GM18951 (cell line): ENCODE results near the gene PXYLP1.

Experiments
- POLR2A ChIP-seq: IDR thresholded peaks from 4 replicates; pipeline ENCODE4 v1.6.1; 2011; ENCODE audit warnings: mild to moderate bottlenecking; ENCODE audit not compliant: insufficient read length, insufficient read depth; ENCODE audit errors: extremely low read depth
- in situ Hi-C: fragments of 300-500 bp; cut with MboI; formaldehyde crosslinking; loops from one replicate; pipeline ENCODE4 v1.12.0; 2022; ENCODE audit warnings: low sequenced_read_pairs, mixed read lengths, inconsistent platforms; ENCODE audit not compliant: unreplicated experiment

Gene PXYLP1

DNA sequence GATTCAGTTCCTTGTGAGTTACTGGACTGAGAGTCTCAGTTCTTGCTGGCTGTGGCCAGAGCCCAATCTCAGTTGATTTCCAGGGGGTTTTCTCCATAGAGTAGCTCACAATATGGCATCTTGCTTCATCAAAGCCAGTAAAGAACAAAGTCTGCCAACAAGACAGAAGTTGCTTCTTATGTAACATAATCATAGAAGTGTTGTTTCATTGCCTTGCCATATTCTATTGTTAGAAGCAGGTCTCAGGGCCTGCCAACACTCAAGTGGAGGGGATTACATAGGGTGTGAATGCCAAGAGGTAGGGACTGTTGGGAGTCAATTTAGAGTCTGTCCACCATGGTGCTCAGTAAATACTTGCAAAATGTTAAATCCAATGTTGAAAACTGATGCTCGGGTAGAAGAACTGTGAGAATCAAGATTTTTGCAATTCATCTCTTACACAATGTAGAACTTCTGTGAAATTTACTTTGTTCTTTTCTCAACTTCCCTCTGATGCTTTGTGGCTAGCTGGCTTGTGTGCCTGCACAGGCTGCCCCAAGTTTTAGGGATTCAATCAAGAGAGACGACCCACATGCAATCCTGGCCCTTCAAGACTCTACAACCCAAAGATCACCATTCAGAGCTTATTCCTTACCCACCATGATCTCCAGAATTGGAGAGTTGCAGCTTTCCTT, 13.3 kb upstream of the PXYLP1 start:
- in situ Hi-C loops = no loop called here
- no peak for TF ChIP-seq POLR2A

- in situ Hi-C loops = no loop called here
- no peak for TF ChIP-seq POLR2A
These were observed 12.7 kb upstream of the PXYLP1 start for GRCh38 chr3:141218926-141219325.

DNA sequence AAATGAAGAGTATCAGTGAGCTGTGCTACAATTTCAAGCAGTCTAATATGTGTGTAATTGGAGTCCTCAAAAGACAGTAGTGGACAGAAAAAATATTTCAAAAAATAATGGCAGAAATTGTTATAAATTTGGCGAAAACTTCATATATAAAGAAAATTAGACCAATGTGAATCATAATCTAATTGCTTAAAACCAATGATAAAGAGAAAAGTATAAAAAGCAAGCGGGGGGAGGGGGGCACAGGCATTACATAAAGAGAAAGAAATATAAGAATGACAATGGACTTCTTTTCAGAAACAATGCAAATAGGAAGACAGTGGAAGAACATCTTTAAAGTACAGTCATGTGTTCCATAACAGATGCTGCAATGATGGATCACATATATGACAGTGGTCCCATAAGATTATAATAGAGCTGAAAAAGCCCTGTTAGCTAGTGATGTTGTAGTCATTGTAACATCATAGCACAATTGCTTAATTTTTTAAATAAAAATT, 7.9 kb upstream of the PXYLP1 start:
- in situ Hi-C loops = no loop called here

GRCh38 chr3:141225939-141226338, 5.7 kb upstream of the PXYLP1 start:
- in situ Hi-C loops = no loop called here

More for the DNA sequence above, 7.9 kb upstream of the PXYLP1 start:
- no peak for TF ChIP-seq POLR2A

DNA sequence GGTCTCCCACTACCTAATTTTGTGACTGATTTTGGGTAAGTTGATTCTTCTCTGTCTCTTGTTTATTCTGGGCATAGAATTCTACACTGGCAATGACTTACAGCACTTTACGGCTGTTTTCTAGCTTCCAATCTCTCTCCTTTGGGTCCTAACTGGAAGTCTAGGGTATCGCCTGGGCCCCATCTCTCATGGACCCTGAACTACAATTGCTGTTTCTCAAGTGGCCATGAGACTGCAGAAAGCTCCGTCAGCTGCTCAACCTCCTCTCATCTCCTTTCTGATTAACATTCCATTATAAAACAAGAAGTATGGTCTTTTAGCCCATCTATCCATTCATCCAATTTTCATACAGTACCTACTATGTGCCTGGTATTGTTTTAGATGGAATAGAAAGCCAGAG, 4.4 kb upstream of the PXYLP1 start:
- TF ChIP-seq POLR2A = no peak
- in situ Hi-C loops = no loop called here

More at GRCh38 chr3:141225939-141226338, 5.7 kb upstream of the PXYLP1 start:
- no peak for TF ChIP-seq POLR2A

- in situ Hi-C loops = no loop called here
- TF ChIP-seq POLR2A = no peak
These were observed 3.9 kb upstream of the PXYLP1 start for GRCh38 chr3:141227752-141228151.

GRCh38 chr3:141228395-141228794, 3.2 kb upstream of the PXYLP1 start:
- in situ Hi-C loops = no loop called here
- TF ChIP-seq POLR2A = no peak

DNA sequence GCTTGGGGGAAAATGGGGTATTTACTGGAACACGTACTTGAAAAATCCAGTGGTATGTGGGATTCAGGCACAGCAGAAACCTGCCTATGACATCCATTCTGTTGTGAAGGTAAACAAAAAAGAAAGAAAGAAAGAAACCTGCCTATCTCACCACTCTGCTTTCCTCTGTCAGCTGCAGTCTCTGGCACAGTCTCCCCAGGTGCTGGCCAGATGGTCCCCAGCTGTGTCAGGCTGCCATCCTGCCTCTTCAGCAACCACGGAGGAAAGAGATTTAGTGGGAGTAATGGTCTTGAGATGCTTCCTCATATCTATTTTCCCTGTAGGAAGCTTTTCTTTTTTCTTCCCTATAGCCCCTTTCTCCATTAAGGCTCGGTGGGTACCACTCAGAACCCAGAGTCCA, 2.5 kb upstream of the PXYLP1 start:
- no peak for TF ChIP-seq POLR2A
- in situ Hi-C loops = no loop called here

- TF ChIP-seq POLR2A = no peak
- in situ Hi-C loops = no loop called here
These were observed 1.3 kb upstream of the PXYLP1 start for GRCh38 chr3:141230293-141230692.

DNA sequence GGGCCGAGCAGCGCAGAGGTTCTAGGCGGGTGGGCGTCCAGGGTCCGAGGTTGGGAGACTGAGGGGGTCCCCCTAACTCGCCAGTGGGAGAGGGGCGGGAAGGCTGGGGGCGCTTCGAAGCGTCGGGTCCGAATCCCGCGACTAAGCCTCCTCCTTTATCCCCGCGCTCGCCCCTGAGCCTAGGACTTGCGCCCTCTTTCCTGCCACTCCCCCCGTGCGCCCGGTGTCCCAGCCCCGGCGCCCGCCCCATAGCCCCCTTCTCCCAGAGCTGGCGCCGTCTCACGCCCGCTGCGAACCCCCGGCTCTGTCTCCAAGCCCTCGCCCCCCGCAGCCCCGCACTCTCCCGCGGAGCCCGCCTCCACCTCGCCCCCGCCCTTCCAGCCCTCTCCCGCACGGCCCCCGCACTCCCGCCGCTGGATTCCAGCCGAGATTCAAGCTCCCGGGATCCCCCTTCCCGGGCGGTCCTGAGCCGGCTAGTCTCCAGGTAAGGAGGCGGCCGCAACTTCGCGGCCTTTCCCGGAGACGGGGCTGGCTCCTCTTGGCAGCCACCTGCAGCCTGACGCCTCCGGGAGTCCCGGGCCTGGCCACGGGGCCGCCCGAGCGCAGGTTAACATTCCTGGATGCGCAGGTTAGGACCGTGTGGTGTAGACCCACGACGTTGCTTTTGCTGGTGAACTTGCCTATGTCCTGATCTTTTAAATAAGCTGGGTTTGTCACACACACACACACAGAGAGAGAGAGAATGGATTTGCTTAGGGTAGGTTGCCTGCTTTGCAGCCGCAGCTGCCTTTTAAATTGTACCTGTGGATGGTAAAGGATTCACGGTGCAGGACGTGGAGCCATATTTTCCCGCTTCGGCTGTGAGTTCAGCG, 563 bp downstream of the PXYLP1 start:
- in situ Hi-C loops = no loop called here
- TF ChIP-seq POLR2A = no peak

DNA sequence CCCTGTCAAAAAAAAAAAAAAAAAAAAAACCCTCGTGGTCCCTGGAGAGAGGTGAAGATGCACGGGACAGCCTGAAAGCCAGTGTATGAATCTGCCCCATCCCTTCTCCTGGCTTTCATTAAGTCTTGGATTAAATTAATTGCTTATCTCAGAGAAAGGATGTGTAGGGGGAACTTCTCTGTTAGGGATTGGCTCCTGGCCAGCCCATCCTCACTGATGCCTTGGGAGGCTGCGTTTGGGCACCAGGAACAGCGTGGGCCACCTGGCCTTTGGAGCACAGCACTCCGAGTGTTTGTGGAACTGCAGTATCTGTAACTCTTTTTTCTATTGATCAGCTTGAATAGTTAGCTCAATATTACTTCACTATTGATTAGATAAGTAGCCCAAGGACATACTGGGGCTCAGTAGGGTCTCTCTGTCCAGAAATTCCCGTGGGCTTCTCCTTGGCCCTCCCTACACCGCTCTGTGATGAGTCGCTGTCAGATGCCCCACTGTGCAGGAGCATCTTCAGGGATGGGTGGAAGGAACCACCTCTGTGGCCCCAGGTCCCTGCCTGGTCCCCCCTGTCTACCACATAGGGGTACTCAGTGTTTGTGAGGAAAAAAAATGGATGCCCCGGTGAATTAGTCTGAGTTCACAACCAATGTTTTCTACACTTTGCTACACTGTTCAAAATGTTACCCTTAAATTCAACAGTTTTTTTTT, 2.0 kb downstream of the PXYLP1 start:
- TF ChIP-seq POLR2A = no peak
- in situ Hi-C loops = no loop called here

GRCh38 chr3:141234283-141234682, 2.7 kb downstream of the PXYLP1 start:
- in situ Hi-C loops = no loop called here
- TF ChIP-seq POLR2A = no peak

- no peak for TF ChIP-seq POLR2A
- in situ Hi-C loops = no loop called here
These were observed 4.1 kb downstream of the PXYLP1 start for GRCh38 chr3:141235661-141236171.
